HG03378 (cell line): ENCODE data around the gene UBR4.

ENCODE experiments used
- ATAC-seq: cut with Tn5 transposase; IDR thresholded peaks from one replicate; pipeline ENCODE4 v1.9.1; 2021; ENCODE audit warnings: mild to moderate bottlenecking, moderate library complexity; ENCODE audit not compliant: unreplicated experiment

UBR4 gene

DNA sequence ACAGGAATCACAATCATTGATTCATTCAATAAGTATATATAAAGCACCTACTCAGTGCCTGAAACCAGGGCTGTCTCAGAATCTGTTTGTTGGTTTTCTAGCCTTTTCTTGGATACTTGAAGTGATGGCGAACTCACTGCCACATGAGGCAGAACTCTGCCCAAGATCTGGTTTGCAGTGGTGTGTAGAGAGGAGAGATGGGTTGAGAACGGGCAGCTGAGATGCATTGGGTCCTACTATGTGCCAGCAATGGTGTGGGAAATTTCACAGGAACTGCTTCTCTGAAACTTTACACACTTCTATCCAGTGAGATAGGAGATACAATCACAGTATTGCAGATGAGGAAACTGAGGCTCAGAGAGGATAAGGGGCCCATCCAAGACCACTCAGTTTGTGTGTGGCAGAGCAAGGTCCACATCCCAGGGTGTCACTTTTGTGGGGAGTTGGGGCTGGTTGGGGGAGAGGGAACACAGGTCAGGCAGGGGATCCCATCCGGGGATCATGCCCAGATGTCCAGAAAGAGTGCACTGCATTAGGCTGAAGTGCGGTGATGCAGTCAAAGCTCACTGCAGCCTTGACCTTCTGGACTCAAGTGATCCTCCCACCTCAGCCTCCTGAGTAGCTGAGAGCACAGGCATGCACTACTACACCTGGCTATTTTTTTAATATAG, 169.9 kb downstream of the UBR4 start:
- ATAC-seq = no peak

DNA sequence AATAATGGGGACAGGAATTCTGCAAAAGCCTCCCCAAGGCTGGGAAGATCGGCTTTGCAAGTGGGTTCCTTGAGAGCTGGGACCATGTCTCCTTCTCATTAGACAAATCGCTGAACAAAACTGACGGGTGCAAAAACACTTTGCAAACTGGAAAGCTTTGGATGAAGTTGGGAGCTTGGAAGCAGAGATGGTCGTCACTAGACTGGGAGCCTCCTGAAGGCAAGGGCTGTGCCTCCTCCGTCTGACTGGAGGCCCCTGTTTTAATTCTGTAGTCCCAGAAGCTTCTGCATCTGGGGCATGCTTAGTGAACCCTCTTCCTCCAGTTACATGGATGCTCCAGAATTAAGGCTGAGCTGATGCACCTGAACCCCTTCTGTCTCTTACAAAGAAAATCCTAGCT, 171.3 kb downstream of the UBR4 start:
- no peak for ATAC-seq

DNA sequence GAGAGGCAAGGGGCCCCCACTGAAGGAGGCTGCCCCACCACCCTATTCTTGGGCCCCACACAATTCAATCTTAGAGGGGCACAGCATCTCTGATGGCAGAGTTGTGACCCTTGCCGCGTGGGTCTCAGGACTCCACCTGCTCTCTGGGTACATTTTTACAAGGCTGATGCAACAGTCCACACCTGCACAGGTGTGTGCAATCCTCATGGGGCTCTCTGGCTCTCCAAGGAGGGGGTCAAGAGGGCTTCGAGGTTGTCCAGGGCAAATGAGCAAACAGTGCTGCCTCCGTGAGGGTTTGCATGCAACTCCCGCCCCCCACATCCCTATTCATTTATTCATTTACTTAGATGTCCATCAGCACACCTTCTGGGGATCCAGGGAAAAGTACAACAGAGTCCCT, 172.0 kb downstream of the UBR4 start:
- ATAC-seq = no peak

DNA sequence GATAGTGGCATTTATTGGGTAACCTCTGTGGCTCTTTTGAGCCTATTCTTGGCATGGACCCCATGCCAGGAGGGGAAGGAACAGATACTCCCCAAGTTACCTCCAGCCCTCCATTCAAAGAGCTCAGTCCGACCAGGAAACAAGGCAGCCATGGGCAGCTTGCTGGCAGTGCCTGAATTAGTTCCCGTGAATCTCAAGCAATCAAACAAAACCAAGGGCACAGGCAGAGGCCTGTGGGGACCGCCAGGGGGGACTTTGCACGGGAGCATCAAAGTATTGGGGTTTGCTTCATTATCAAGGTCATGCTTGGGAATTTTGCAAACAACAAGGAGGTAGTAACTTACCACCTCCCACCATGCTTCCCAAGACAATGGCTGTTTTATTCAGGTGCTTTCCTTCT, 172.4 kb downstream of the UBR4 start:
- ATAC-seq = no peak

DNA sequence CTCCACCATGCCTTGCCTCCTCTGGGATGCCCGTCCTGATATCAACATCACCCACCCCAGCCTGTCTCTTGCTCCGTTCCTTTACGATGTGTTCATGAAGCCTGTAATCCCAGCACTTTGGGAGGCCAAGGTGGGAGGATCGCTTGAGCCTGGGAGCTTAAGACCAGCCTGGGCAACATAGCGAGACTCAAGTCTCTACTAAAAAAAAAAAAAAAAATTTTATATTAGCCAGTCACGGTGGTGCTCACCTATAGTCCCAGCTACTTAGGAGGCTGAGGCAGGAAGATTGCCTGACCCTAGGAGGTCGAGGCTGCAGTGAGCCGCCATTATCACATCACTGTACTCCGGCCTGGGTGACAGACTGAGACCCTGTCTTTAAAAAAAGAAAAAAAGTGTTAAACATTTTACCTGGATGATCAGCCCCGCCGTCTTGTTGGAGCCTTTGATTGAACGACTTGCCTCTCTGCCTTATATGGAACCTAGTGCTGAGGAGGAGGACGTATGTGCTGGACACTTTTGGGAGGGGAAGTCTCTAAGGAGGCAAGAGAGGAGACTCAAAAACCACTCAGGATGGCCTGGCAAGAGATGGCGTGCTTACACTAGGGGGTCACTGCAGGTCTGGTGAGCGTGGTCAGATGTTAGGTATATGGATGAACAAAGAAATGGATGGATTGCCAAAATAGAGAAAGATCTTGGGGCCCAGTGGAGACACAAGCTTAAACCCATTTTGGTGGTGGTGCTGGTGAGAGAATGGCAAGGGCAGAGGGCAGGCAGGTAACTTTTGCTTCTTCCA, 173.1 kb downstream of the UBR4 start:
- ATAC-seq = no peak

DNA sequence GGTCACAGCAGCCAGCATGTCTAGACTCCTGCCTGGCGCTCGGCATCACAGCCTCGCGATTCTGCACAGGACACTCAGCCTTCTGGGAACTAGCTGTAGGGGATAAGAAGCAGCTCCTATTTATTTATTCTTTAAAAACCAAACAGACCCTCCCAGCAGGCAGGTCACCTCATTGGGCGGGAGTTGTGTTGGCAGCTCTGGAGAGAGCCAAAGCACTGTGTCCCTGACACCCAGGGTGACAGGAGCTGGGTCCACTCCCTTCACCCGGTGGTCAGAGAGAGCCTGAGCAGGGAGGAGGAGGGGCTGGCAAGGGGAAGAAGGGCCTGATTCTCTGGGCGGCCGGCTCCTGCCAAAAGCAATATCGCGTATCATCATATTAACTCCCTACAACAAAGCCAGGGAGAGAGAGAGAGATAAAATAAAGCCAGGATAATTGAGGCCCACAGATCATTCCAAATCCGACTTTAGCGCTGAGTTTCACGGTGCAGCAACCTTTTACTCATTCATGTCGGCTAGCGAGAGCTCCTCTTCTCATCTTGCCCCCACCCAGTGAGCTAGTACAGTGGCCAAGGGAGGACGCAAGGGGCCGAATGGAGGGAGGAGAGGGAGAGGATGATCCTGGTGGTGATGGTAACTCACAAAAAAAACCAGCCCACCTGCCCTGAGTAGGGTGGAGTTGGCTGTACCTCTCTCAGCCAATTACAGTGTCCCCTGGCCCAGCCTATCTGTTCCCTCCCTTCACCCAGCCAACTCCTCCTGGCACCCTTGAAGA, 173.8 kb downstream of the UBR4 start:
- no peak for ATAC-seq

DNA sequence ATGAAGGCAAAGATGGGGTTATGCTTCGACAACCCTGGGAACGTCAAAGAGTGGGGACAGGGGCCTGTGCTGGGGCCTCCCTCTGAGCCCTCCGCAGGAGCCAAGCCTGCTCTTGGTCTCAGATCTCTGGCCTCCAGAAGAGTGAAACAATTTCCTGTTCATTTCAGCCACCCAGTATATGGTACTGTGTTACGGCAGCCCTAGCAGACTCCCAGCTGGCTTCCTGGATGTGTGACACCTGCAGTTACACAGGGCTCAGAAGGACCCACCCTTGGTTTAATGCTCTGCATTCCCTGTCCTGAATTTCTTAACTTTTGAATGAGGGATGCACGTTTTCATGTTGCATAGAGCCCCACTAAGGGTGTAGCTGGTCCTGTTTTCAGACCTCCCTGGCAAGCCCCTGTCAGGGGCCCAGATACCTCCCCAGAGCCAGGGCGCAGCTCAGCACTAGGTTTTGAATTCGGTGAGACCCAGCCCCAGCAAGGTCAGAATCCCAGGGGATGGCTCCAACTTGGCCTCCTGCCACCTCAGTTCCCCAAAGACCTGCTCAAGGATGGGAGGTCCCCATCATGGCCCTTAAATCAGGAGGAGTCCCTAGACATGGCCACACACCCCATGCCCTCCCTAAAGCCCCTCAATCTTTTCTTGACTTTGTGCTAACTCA, 174.6 kb downstream of the UBR4 start:
- ATAC-seq = no peak

DNA sequence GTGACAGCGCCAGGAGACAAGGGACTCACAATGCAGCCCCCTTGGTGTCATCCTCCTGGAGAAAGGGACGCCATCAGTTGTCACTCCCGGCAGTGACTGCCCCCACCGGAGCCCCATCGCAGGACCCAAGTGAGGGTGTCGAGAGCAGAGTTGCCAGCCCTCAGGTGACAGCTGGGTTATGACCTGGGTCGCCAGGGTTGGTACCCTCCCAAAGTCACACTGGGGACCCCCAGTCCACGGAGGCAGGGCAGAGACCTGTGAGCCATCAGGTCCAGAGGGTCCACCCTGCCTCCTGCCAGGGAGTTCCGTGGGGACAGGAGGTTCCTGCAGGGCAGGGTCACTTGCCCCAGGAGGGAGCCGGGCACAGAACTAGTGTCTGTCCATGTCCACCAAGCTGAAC, 175.3 kb downstream of the UBR4 start:
- no peak for ATAC-seq

DNA sequence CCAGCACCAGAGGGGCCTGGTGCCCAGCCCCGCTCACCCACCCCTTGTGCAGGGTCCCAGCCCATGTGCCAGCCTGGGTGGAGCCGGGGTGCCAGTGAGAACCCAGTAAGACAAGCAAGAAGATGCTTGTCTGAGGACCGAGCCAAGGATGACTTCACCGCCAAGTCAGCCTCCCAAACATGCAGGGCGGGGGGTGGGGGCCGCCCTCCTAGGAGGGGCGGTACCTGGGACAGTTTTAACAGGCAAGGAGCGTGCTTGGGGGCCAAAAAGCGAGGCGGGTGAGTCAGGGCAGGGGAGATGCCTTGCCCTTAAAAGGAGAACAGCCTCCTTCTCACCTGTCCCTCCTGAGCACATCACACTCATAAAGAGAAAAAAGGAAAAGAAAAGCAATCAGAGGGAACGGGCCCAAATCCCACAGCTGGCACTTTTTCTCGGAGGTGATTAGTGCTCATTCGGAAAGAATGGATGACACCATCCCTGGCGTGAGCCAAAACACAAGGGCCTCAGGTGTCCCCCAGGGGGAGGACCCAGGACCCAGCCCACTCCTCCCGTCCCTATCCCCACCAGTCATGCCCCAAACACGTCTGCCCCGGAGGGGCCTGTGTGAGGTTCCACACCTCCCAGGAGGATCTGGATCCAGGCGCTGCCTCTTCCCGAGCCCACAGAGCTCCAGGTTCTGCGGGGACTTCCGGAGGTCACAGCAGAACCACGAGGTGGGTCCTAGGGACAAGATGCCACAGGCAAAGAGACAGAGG, 176.0 kb downstream of the UBR4 start:
- no peak for ATAC-seq

DNA sequence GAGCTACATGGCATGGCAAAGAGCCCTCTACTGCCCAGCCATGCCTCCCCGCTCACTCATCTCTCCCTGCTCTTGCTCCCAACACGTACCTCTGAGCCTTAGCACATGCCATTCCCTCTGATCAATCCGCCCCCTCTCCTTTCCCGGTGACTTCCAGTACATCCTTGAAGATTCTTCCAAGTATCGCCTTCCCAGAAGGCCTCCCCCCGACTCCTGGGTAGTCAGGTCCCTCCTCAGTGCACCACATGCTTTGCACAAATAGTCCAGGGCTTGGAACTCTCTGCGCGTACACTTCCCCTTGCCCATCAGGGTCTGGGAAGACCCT, 176.6 kb downstream of the UBR4 start:
- no peak for ATAC-seq

DNA sequence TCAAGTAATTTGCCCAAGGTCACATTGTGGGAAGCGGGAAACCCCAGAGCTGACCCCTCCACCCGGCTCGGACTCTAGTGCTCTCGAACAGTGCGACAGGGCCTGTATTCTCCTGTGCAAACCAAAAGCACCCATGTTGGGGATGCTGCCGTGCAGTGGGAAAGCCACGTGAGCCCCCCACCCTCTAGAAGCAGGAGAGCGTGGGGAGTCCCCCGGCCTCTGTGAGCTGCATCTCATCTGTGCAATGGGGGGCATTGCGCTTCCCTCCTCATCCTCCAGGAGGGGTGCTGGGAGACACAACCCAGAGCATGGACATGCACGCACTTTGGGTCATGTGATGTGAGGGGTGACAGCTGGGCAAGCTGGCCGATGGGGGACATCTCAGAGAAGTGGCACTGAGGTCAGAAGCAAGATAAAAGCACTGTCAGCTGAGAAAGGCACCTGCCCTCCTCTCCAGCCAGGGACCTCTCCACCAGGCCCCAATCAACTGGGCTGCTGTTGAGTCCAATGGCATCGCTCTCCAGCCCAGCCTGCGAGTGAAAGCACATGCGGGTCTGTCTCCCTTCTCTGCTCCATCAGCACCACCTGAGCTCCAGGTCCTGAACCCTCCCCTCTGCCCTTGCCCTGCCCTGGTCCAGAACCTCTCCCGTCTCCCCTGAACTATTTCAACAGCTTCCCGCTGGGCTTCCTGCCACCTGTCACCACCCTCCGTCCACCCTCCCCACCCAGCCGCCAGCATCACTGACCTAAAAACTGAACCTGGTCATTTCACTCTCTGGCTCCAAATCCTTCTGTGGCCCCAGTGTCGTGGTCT, 177.2 kb downstream of the UBR4 start:
- ATAC-seq = no peak

DNA sequence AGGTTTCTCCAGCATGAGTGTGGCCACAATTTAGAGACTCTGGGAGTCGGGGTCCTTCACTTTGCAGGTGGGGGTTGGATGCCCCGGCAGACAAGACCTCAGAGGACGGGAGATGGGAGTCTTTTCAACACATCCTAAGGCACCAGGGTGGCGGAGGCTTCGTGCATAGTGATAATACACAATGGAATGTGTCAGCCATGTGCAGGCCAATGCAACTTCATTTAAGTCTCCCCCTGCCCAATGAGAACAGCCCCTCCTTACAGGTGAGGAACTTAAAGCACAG, 177.7 kb downstream of the UBR4 start:
- no peak for ATAC-seq

DNA sequence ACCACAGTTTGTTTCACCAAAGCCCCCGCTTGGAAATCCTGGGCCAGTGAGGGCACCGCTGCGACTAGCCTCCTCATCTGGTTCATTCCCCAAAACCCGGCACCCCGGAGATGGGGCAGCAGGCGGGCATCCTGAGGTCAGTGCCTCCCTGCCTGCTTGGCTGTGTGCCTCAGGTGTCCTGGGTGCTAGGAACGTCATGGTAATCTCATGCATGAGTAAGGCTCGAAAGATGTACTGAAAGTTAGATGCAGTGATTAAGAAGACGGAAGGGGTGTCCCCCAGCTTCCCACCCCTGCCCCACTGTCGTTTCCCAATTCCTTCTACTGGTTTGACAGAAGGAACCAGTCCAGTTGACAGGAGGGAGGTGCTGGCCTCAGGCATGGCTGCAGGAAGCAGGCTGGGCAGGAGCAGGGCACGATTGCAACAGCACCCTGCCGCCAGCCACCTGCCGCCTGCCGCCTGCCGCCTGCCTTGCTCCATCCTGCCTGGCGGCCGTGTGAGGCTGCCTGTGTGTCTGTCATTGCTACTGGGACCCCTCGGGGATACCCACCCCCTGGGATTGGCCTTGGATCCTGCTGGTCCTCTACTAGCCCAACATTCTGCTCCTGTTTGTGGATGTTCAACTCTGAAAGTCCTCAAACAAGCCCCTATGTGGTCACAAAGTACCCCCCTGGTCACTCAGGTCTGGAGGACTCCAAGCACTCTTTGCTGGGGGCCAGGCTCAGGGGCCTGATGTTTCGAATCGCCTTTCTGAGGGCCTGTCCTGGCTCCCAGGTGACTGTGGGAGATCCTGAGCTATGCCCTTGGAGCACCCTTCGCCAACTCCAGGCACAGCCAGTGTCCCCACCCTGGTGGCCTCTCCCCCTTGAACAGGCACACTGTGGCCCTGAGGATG, 180.6 kb downstream of the UBR4 start:
- ATAC-seq = no peak

DNA sequence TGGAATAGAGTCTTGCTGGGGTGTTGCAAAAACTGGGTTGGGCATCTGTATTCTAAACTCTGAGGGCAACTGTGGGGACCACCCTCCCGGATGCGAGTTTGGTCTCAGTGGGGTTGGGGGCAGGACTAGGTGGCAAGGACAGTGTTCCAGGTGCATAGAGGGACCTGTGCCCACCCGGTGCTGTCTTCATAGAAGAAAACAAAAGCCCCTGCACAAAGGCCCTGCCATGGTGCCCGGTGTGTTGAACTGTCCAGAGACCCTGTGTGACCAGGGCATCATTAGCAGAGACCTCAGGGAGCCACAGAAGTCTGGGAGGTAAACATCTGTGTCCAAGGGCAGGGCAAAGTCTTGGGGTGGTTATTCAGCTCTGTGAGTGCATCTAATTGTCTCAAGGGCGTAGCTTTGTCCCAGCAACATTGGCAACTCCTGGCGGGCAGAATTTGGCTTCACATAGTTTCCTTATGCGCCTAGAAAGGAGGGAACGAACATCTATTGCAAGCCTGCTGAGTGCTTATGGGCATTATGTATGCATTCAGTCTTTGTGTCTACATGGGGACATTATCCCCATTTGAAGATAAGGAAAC, 181.4 kb downstream of the UBR4 start:
- no peak for ATAC-seq

DNA sequence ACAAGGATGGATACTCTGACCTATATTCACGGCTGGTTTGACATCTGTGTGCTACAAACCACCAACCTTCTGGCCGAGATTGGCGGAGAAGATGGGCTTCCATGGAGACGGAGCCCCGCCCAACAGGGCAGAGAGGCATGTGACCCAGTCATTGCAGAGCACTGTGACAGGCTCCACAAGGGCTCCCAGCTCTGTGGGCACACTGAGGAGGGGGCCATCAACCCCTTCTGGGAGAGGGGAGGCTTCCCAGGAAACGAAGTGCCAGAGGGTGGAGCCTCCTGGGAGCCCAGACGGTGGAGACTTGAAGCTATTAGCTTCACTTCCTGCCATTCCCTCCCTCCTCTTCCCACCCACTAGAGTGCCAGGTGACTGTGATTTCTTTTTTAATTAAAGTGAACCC, 182.0 kb downstream of the UBR4 start:
- no peak for ATAC-seq
